SK-N-SH (cell line): ENCODE data around the gene ANXA8. TPM values are rescaled to one million over a fixed set of nuclear protein-coding genes. Genes with fewer than 3 reads are reported as not detected.

Experiments
- CTCF ChIA-PET: fragments of 300-600, 350-600 bp; formaldehyde crosslinking; extraction: SDS; loops from one replicate; lab custom pipeline; 2021; lab: Yijun Ruan, JAX
- POLR2A ChIA-PET: fragments of 350-600 bp; sonication (Branson Sonifier 250); formaldehyde crosslinking; extraction: SDS; loops from one replicate; lab custom pipeline; 2020; ENCODE audit warnings: antibody characterized with exemption, inconsistent platforms; lab: Yijun Ruan, JAX
- DNase-seq: peaks from one replicate; pipeline ENCODE4 v3.0.0; 2012
- H2AFZ ChIP-seq: fragments of 200-600 bp; sonication (generic); 2 replicates; pipeline ENCODE4 v1.8.1; 2016; ENCODE audit warnings: antibody characterized with exemption, mild to moderate bottlenecking, low read depth
- H3F3A ChIP-seq: fragments of 200-600 bp; sonication (generic); replicated peaks from 2 replicates; pipeline ENCODE3; 2016; ENCODE audit warnings: antibody characterized with exemption, mild to moderate bottlenecking; ENCODE audit not compliant: insufficient read depth
- H3K27ac ChIP-seq, 2 experiments: fragments of 200-500 bp in 1 of 2; fragments of 200-600 bp in 1 of 2; sonication (Bioruptor generic) in 1 of 2; sonication (generic), shearing (Covaris generic) in 1 of 2; 2 replicates each; pipeline versions ENCODE4 v1.5.1 to v1.6.1; 2014 to 2016; ENCODE audit warnings: low read depth in 2 of 2, inconsistent platforms in 1 of 2, low read length in 1 of 2, mild to moderate bottlenecking in 1 of 2, mixed read lengths in 1 of 2
- H3K27me3 ChIP-seq: fragments of 200-600 bp; sonication (generic), shearing (Covaris generic); 2 replicates; pipeline ENCODE4 v1.6.1; 2016; ENCODE audit warnings: mixed run types; ENCODE audit not compliant: insufficient read depth
- H3K36me3 ChIP-seq, 2 experiments: fragments of 200-500 bp in 1 of 2; fragments of 200-600 bp in 1 of 2; sonication (Bioruptor generic) in 1 of 2; sonication (generic) in 1 of 2; replicated peaks in 1 of 2; 2 replicates each; pipeline versions ENCODE3 to v1.5.1; 2014 to 2016; ENCODE audit warnings: low read length in 1 of 2, mild to moderate bottlenecking in 1 of 2; ENCODE audit not compliant: insufficient read depth in 2 of 2, control insufficient read depth in 1 of 2
- H3K4me1 ChIP-seq, 2 experiments: fragments of 200-500 bp in 1 of 2; fragments of 200-600 bp in 1 of 2; sonication (Bioruptor generic) in 1 of 2; sonication (generic), shearing (Covaris generic) in 1 of 2; 2 replicates each; pipeline versions ENCODE4 v1.5.1 to v1.6.1; 2014 to 2016; ENCODE audit warnings: low read depth in 1 of 2, low read length in 1 of 2, mixed run types in 1 of 2; ENCODE audit not compliant: insufficient read depth in 2 of 2, control insufficient read depth in 1 of 2
- H3K4me2 ChIP-seq: fragments of 200-600 bp; sonication (generic), shearing (Covaris generic); 2 replicates; pipeline ENCODE4 v1.6.1; 2017; ENCODE audit warnings: mixed run types
- H3K4me3 ChIP-seq, 2 experiments: fragments of 200-500 bp in 1 of 2; fragments of 200-600 bp in 1 of 2; sonication (Bioruptor generic) in 1 of 2; sonication (generic), shearing (Covaris generic) in 1 of 2; 2 replicates each; pipeline versions ENCODE4 v1.5.1 to v1.8.1; 2014 to 2016; ENCODE audit warnings: low read depth in 2 of 2, inconsistent platforms in 1 of 2, low read length in 1 of 2, mild to moderate bottlenecking in 1 of 2, mixed read lengths in 1 of 2, moderate library complexity in 1 of 2
- H3K79me2 ChIP-seq: fragments of 200-600 bp; sonication (generic); 2 replicates; pipeline ENCODE4 v1.8.1; 2017; ENCODE audit warnings: mild to moderate bottlenecking; ENCODE audit not compliant: insufficient read depth
- H3K9ac ChIP-seq: fragments of 200-600 bp; sonication (generic); 2 replicates; pipeline ENCODE4 v1.6.1; 2017; ENCODE audit warnings: mixed run types
- H3K9me2 ChIP-seq: fragments of 200-600 bp; sonication (generic); 2 replicates; pipeline ENCODE4 v1.6.1; 2017; ENCODE audit warnings: mixed run types
- H3K9me3 ChIP-seq: fragments of 200-600 bp; sonication (generic); 2 replicates; pipeline ENCODE4 v1.6.1; 2017; ENCODE audit warnings: mixed run types, mild to moderate bottlenecking, moderate library complexity
- H4K20me1 ChIP-seq: fragments of 200-600 bp; sonication (generic); 2 replicates; pipeline ENCODE4 v1.6.1; 2017; ENCODE audit warnings: mild to moderate bottlenecking, mixed run types; ENCODE audit not compliant: insufficient read depth
- CHD2 ChIP-seq: fragments of 150-350 bp; IDR thresholded peaks from 2 replicates; pipeline ENCODE4 v1.6.1; 2018; ENCODE audit warnings: low read length; ENCODE audit not compliant: partially characterized antibody
- ELF1 ChIP-seq: IDR thresholded peaks from 2 replicates; pipeline ENCODE4 v1.4.0; 2012
- FOXJ3 ChIP-seq: sonication (generic); formaldehyde crosslinking; IDR thresholded peaks from 2 replicates; pipeline ENCODE4 v1.5.1; 2020; ENCODE audit warnings: mild to moderate bottlenecking, missing genetic modification reagents
- FOXM1 ChIP-seq: IDR thresholded peaks from 2 replicates; pipeline ENCODE4 v1.4.0; 2012; ENCODE audit warnings: low read depth, mild to moderate bottlenecking
- GABPA ChIP-seq: IDR thresholded peaks from 2 replicates; pipeline ENCODE4 v1.4.0; 2012; ENCODE audit warnings: low read depth, mild to moderate bottlenecking
- JUND ChIP-seq: IDR thresholded peaks from 2 replicates; pipeline ENCODE4 v1.4.0; 2012
- MXI1 ChIP-seq: IDR thresholded peaks from 2 replicates; pipeline ENCODE4 v1.6.1; 2012; ENCODE audit warnings: mild to moderate bottlenecking, low read depth, low read length, improper control_type of control experiment
- NFIC ChIP-seq: IDR thresholded peaks from 2 replicates; pipeline ENCODE4 v1.4.0; 2012; ENCODE audit warnings: borderline replicate concordance
- POLR2AphosphoS5 ChIP-seq: IDR thresholded peaks from 2 replicates; pipeline ENCODE4 v1.6.1; 2012; ENCODE audit warnings: low read depth, low read length
- RCOR1 ChIP-seq: fragments of 150-350 bp; IDR thresholded peaks from 2 replicates; pipeline ENCODE4 v1.6.1; 2017; ENCODE audit warnings: antibody characterized with exemption, low read length
- RFX5 ChIP-seq: IDR thresholded peaks from 2 replicates; pipeline ENCODE4 v1.6.1; 2012; ENCODE audit warnings: mild to moderate bottlenecking, improper control_type of control experiment, low read length
- RXRA ChIP-seq: IDR thresholded peaks from 2 replicates; pipeline ENCODE4 v1.4.0; 2012; ENCODE audit warnings: low read depth, mild to moderate bottlenecking, borderline replicate concordance
- TAF1 ChIP-seq: IDR thresholded peaks from 2 replicates; pipeline ENCODE4 v1.6.1; 2012; ENCODE audit warnings: low read depth, mild to moderate bottlenecking, low read length, moderate library complexity, borderline replicate concordance
- TCF12 ChIP-seq: IDR thresholded peaks from 2 replicates; pipeline ENCODE4 v1.4.0; 2012
- YY1 ChIP-seq: IDR thresholded peaks from 2 replicates; pipeline ENCODE4 v1.4.0; 2012; ENCODE audit warnings: low read depth, mild to moderate bottlenecking
- WGBS: methylation state at CpG from one replicate; pipeline ENCODE4 v1.1.6; 2017; ENCODE audit warnings: low lambda C conversion rate; 5-methylcytosine and 5-hydroxymethylcytosine counted together
- polyA plus RNA-seq, 3 experiments: library from polyadenylated mRNA; depleted of rRNA; stranded (reverse); fragments of >200 nt; gene quantifications; 2 replicates each; pipeline ENCODE4 v1.2.3, GENCODE V29; 2012
- TF ChIP-seq, protein P1 (sequence below): fragments of 200-600 bp; sonication (generic); IDR thresholded peaks from 2 replicates; pipeline ENCODE4 v1.6.1; 2017; ENCODE audit warnings: antibody characterized with exemption, mild to moderate bottlenecking, moderate library complexity
- TF ChIP-seq, protein P2 (sequence below): fragments of 150-350 bp; IDR thresholded peaks from 2 replicates; pipeline ENCODE4 v1.6.1; 2017; ENCODE audit warnings: antibody characterized with exemption, low read length, low read depth, borderline replicate concordance
- TF ChIP-seq, protein P3 (sequence below): IDR thresholded peaks from 2 replicates; pipeline ENCODE4; 2012
- TF ChIP-seq, protein P4 (sequence below): IDR thresholded peaks from 2 replicates; pipeline ENCODE4 v1.6.1; 2012; ENCODE audit warnings: mild to moderate bottlenecking, low read depth, low read length, moderate library complexity
- TF ChIP-seq, protein P5 (sequence below): IDR thresholded peaks from 2 replicates; pipeline ENCODE4 v1.4.0; 2012; ENCODE audit warnings: low read depth

Gene ANXA8
- polyA plus RNA-seq, 1 of the 3 experiments (the other 2 are of a cell fraction) = 0.15 TPM

DNA sequence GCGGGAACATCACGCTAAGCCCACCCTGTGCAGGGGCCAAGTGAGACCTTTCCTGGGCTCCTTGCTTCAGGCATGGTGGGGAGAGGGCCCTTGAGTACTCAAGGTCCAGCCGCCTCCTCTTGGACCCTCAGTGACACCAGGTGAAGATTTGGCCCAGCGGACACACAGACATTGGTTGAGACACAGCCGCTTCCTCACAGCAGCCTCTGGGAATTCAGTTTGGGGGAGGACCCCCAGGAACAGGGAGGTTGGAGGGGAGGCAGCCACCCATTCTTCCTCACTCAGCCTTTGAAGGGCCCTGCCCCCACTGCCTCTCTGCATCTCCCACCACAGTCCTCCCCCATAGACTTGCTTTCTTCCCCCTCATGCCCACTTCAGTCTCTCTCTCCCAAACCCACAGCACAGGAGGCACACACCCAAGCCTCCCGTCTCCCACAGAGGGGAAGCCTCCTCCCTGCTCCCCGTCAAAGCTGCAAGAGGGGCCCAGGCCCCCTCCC is 31.9 kb downstream of the ANXA8 start:
- TF ChIP-seq, protein P1, sequence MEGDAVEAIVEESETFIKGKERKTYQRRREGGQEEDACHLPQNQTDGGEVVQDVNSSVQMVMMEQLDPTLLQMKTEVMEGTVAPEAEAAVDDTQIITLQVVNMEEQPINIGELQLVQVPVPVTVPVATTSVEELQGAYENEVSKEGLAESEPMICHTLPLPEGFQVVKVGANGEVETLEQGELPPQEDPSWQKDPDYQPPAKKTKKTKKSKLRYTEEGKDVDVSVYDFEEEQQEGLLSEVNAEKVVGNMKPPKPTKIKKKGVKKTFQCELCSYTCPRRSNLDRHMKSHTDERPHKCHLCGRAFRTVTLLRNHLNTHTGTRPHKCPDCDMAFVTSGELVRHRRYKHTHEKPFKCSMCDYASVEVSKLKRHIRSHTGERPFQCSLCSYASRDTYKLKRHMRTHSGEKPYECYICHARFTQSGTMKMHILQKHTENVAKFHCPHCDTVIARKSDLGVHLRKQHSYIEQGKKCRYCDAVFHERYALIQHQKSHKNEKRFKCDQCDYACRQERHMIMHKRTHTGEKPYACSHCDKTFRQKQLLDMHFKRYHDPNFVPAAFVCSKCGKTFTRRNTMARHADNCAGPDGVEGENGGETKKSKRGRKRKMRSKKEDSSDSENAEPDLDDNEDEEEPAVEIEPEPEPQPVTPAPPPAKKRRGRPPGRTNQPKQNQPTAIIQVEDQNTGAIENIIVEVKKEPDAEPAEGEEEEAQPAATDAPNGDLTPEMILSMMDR = no peak
- TF ChIP-seq JUND (no peak), GABPA (no peak), FOXM1 (no peak), MXI1 (no peak), FOXJ3 (CRISPR knock-in tag) (no peak), TCF12 (no peak), TAF1 (no peak), NFIC (no peak), YY1 (no peak), ELF1 (no peak), RFX5 (no peak), POLR2AphosphoS5 (no peak), RCOR1 (no peak), CHD2 (no peak), RXRA (no peak)
- TF ChIP-seq, protein P2, sequence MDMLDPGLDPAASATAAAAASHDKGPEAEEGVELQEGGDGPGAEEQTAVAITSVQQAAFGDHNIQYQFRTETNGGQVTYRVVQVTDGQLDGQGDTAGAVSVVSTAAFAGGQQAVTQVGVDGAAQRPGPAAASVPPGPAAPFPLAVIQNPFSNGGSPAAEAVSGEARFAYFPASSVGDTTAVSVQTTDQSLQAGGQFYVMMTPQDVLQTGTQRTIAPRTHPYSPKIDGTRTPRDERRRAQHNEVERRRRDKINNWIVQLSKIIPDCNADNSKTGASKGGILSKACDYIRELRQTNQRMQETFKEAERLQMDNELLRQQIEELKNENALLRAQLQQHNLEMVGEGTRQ = no peak
- TF ChIP-seq, protein P3, sequence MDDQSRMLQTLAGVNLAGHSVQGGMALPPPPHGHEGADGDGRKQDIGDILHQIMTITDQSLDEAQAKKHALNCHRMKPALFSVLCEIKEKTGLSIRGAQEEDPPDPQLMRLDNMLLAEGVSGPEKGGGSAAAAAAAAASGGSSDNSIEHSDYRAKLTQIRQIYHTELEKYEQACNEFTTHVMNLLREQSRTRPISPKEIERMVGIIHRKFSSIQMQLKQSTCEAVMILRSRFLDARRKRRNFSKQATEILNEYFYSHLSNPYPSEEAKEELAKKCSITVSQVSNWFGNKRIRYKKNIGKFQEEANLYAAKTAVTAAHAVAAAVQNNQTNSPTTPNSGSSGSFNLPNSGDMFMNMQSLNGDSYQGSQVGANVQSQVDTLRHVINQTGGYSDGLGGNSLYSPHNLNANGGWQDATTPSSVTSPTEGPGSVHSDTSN = no peak
- TF ChIP-seq, protein P4, sequence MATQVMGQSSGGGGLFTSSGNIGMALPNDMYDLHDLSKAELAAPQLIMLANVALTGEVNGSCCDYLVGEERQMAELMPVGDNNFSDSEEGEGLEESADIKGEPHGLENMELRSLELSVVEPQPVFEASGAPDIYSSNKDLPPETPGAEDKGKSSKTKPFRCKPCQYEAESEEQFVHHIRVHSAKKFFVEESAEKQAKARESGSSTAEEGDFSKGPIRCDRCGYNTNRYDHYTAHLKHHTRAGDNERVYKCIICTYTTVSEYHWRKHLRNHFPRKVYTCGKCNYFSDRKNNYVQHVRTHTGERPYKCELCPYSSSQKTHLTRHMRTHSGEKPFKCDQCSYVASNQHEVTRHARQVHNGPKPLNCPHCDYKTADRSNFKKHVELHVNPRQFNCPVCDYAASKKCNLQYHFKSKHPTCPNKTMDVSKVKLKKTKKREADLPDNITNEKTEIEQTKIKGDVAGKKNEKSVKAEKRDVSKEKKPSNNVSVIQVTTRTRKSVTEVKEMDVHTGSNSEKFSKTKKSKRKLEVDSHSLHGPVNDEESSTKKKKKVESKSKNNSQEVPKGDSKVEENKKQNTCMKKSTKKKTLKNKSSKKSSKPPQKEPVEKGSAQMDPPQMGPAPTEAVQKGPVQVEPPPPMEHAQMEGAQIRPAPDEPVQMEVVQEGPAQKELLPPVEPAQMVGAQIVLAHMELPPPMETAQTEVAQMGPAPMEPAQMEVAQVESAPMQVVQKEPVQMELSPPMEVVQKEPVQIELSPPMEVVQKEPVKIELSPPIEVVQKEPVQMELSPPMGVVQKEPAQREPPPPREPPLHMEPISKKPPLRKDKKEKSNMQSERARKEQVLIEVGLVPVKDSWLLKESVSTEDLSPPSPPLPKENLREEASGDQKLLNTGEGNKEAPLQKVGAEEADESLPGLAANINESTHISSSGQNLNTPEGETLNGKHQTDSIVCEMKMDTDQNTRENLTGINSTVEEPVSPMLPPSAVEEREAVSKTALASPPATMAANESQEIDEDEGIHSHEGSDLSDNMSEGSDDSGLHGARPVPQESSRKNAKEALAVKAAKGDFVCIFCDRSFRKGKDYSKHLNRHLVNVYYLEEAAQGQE = no peak
- TF ChIP-seq, protein P5, sequence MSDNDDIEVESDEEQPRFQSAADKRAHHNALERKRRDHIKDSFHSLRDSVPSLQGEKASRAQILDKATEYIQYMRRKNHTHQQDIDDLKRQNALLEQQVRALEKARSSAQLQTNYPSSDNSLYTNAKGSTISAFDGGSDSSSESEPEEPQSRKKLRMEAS = no peak
- no peaks in the 10 kb centered on the region for H3K79me2 ChIP-seq
- H3F3A ChIP-seq = no peaks in the 10 kb centered on the region
- WGBS = 59% methylated on average over 2 of the region's 7 CpGs
- no peak overlapping the region for H3K4me2 ChIP-seq
- POLR2A ChIA-PET = no interaction called here
- no peaks in the 10 kb centered on the region for H3K9me3 ChIP-seq
- H3K4me3 ChIP-seq = no peak overlapping the region
- no peaks in the 10 kb centered on the region for H3K27me3 ChIP-seq
- no peaks in the 10 kb centered on the region for H4K20me1 ChIP-seq
- H3K27ac ChIP-seq = no peak overlapping the region
- no peaks in the 10 kb centered on the region for H3K36me3 ChIP-seq
- H3K9ac ChIP-seq = no peak overlapping the region
- CTCF ChIA-PET = no interaction called here
- no peak for DNase-seq
- H3K9me2 ChIP-seq = no peaks in the 10 kb centered on the region
- no peak overlapping the region for H2AFZ ChIP-seq
- peaks cover 0 to 11% of the 10 kb centered on the region in 2 experiments; a peak in 1 of 4 replicates for H3K4me1 ChIP-seq
